Measurements from ENCODE around the gene FARP1.

The FARP1 gene

GRCh38 chr13:98103531-98103930 is 39.4 kb upstream of the FARP1 start:
- CTCF ChIA-PET = interaction anchor here (0.6 to 1.2 kb wide), 8 partner anchors 11 to 323 kb away, joined by 3 to 7 read pairs (median 3); no protein-coding TSS in a partner anchor
- POLR2A ChIA-PET = no interaction called here

More at GRCh38 chr13:98103531-98103930, 39.4 kb upstream of the FARP1 start:
- H3K4me1 ChIP-seq (ENCODE audit: control insufficient read depth, insufficient read depth, low read length) = no peaks in the 10 kb centered on the region
- H3K36me3 ChIP-seq (ENCODE audit: control insufficient read depth in 2 of 2, insufficient read depth in 1 of 2, low read length in 2 of 2) = no peaks in the 10 kb centered on the region
- no peak for TF ChIP-seq CTCF (tag by site-specific recombination; IDR thresholded peaks at IDR 0.05)
- no peak for TF ChIP-seq AEBP2 (tag by site-specific recombination; IDR thresholded peaks at IDR 0.05; ENCODE audit: borderline replicate concordance)
- TF ChIP-seq SCRT2 (tag by site-specific recombination; IDR thresholded peaks at IDR 0.05) = no peak
- TF ChIP-seq ZNF280C (tag by site-specific recombination; IDR thresholded peaks at IDR 0.05) = no peak
- TF ChIP-seq ZNF426 (tag by site-specific recombination; IDR thresholded peaks at IDR 0.05) = no peak
- no peak for TF ChIP-seq ZNF707 (tag by site-specific recombination; IDR thresholded peaks at IDR 0.05)
- no peak for TF ChIP-seq PATZ1 (tag by site-specific recombination; IDR thresholded peaks at IDR 0.05)
- no peak for TF ChIP-seq REST (tag by site-specific recombination; IDR thresholded peaks at IDR 0.05)
- TF ChIP-seq ZNF292 (tag by site-specific recombination; IDR thresholded peaks at IDR 0.05; ENCODE audit: borderline replicate concordance, low read depth) = no peak
- no peak for TF ChIP-seq ZNF2 (tag by site-specific recombination; IDR thresholded peaks at IDR 0.05)
- no peak for TF ChIP-seq ZNF24 (tag by site-specific recombination; IDR thresholded peaks at IDR 0.05)
- no peak for TF ChIP-seq PRDM10 (tag by site-specific recombination; IDR thresholded peaks at IDR 0.05)
- no peak for TF ChIP-seq ZBTB49 (tag by site-specific recombination; IDR thresholded peaks at IDR 0.05; ENCODE audit: low read depth)
- TF ChIP-seq HOXD13 (CRISPR knock-in tag; IDR thresholded peaks at IDR 0.05; ENCODE audit: borderline replicate concordance) = no peak
- no peak for TF ChIP-seq ZNF701 (tag by site-specific recombination; IDR thresholded peaks at IDR 0.05)
- no peaks in the 10 kb centered on the region for H3K9me3 ChIP-seq (ENCODE audit: control insufficient read depth, insufficient read depth, low read depth, low read length)
- H3K4me3 ChIP-seq (ENCODE audit: low read depth, low read length) = no peak overlapping the region
- H3K27ac ChIP-seq (ENCODE audit: extremely low read depth, low read depth, low read length) = no peak overlapping the region
